AG08395 (cell line): ENCODE data around the gene ZNF227.
"Not testable (repeated sequence)": the region's sequence is repeated elsewhere in the genome, so short reads cannot be mapped to it uniquely, and the experiment has no call there.

Source experiments
- DNase-seq: peaks from one replicate; pipeline ENCODE4 v3.0.0; 2012; ENCODE audit warnings: mixed read lengths, low spot score

Gene ZNF227

DNA sequence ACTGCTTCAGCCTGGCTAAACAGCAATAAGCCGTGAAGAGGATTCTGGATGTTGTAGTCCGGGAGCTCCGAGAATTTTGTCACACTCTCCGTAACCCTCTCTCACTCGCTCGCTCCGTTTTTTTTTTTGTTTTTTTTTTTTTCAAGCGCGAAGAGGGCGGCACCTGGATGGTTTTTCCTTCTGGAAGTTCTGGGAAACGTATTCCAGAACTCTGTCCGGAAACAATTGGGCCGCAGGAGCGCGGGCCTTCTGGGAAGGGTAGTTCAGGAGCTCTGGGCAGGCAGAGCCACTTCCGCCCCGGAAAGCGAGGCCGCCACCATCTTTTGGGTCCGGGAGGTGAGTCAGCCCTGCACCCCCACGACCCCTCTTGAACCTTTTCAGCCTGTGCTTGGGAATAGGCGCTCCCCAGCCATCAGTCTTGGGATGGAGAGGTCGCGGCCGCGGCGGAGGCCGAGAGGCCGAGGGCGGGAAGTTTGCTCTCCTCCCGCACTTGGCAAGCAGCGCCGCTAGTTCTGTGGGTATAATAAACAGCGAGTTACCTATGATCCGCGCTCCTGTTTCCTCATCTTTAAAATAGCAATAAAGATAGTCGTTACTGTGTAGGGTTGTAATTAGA is at the start of gene ZNF227:
Gene ZNF227 (plus strand): TSS at position 283 of the 616 bp plus-strand sequence. CDS start 5,261 bp downstream, outside the sequence.
- peak; percentile 89 for DNase-seq

DNA sequence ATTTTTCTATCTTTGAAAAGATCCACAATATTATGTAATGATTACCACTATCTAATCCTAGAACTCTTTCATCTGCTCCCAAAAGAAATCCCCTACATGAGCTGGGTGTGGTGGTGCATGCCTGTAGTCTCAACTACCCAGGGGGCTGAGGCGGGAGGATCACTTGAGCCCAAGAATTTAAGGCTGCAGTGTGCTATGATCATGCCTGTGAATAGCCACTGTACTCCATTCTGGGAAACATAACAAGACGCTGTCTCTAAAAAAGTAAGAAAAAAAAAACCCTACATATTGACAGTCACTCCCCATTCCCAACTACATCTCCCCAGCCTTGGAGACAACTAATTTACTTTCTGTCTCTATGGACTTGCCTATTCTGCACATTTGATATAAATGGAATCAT is 48.5 kb upstream of the ZNF227 start:
- DNase-seq: no peak

DNA sequence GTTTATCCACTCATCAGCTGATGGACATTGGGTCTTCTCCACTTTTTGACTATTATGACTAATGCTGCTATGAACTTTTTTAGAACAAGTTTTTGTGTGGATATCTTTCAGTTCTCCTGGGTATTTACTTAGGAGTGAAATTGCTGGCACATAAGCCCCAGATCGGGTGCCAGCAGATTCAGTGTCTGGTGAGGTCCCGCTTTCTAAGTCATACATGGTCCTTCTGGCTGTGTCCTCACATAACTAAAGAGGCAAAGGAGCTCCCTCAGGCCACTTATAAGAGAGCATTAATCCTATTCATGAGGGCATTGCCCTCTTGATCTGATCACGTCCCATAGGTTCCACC is 48.0 kb upstream of the ZNF227 start:
- DNase-seq: no peak

DNA sequence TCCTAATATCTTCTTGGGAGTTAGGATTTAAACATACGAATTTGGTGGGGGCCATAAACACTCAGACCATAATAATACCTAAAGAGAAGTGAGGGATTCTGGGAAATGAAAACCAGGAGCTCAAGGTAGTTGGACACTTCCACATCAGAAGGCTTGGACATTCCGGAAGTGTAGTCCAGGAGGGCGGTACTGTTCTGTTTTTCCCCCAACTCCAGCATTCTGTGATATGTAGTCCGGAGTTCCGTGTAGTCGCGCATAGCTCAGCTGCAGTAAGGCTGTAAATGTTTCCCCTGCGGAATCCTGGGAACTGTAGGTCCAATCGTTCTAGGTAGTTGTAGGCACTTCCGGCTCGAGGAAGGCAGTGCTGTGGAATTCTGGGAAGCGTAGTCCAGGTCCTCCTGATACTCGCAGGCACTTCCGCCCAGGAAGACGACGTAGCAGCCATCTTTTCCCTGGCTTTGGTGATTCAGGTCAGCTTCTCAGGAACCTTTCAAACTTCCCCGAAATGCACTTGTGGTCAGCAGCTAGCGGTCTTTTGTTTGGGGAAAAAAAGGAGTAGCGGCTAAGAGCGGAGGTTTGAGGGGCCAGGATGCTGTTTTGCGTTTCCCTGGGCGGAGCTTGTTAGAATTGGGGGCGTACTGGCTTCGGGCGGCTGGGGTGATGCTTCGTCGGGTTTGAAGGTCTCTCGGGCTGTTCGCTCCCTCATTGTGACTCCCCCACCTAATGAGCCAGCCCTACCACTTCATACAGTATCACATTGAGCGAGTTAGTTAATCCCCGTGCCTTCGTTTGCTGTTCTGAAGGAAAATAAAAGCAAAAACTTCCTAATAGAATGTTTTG is 47.4 kb upstream of the ZNF227 start, which contains the start of gene ZNF226:
Gene ZNF226 (plus strand): TSS at position 428 of the 840 bp plus-strand sequence. CDS start 4,981 bp downstream, outside the sequence.
- DNase-seq: peak; percentile 97

DNA sequence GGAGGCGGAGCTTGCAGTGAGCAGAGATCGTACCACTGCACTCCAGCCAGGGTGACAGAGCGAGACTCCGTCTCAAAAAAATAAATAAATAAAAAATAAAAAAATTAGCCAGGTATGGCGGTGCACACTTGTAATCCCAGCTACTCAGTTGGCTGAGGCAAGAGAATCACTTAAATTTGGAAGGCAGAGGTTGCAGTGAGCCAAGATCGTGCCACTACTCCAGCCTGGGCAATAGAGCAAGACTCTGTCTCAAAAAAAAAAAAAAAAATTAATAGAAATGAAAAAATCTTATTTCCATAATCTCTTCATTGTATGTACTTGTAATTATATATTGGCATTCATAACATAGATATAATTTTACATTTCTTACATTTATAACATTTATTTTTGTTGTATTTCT is 41.7 kb upstream of the ZNF227 start:
- not testable (repeated sequence) for DNase-seq

DNA sequence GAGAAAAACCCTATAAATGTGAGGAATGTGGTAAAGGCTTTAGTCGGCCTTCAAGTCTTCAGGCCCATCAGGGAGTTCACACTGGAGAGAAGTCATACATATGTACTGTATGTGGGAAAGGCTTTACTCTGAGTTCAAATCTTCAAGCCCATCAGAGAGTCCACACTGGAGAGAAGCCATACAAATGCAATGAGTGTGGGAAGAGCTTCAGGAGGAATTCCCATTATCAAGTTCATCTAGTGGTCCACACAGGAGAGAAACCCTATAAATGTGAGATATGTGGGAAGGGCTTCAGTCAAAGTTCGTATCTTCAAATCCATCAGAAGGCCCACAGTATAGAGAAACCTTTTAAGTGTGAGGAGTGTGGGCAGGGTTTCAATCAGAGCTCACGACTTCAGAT is 35.7 kb upstream of the ZNF227 start:
- DNase-seq: no peak

DNA sequence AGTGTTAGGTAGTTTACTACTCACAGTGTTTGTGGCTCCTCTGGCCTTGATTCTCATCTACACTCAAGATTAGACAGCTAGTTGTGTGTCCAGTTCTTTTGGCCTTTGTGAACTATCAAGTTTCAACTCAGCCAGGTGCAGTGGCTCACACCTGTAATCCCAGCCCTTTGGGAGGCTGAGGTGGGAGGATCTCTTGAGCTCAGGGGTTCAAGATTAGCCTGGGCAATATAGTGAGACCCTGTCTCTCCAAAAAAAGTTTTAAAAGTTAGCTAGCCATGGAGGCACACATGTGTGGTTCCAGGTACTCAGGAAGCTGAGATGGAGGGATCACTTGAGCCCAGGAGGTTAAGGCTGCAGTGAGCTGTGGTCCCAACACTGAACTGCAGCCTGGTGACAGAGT is 31.4 kb upstream of the ZNF227 start:
- no peak for DNase-seq

DNA sequence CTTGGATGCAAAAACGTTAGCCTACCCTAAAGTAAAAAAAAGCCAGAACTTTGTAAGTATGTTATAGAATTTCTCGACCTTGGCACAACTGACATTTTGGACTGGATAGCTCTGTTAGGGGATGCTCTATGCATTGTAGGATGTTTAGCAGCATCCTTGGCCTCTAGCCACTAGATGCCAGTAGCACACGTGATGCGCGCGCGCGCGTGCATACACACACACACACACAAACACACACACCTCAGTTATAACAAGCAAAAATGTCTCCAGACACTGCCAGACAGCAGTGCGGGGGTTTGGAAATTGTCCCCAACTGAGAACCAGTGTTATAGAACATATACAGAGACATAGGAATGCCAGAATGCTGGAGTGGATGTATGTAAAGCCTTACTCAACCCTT is 30.2 kb upstream of the ZNF227 start:
- no peak for DNase-seq

DNA sequence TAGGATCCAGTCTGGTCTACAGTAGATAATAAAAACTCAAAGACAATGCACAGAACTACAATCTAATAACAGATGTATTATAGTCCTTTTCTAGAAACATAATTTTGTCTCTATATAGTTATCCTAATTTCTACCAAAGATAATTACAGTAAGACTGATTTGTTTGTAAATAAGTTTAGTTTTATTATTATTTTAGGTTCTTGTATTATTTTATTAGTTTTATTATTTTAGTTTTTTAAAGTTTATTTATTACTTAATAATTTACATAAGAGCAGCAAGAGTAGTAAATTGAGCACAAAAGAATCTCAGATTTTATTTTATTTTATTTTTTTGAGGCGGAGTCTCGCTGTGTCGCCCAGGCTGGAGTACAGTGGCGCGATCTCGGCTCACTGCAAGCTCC is 22.3 kb upstream of the ZNF227 start:
- no peak for DNase-seq

DNA sequence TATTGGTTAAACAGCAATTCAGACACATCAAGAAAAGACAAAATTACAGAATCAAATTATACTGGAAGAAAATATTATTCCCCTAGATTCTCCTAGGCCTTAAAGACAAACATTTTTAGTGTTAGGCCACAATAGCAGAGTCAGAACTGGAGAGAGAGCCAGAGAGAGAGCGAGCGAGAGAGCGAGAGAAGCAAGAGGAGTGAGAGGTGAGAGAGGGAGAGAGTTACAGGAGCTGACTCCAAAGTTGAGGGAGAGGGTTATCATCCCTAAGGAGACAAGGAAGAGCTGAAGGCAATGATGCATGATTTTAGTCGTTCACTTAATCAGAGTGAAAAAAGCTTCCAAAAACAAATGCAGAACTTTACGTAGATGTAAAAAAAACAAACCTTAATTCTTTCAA is 20.2 kb upstream of the ZNF227 start:
- no peak for DNase-seq

DNA sequence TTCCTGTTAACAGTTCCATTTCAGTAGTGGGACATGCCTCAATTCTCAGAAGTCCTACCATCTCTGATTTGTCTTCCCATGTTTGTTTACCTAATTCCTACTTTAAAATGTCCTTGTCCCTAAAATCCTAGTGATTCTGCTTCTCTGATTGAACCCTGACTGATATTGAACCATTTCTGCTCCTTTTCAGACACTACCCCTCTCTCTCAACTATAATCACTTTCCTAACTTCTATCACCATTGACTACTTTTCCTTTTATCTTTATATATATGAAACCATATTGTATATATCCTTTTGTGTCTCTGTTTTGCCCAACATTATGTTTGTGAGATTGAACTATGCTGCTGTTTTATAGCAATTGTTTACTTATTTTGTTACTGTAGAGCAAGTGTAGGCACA is 15.6 kb upstream of the ZNF227 start:
- no peak for DNase-seq

DNA sequence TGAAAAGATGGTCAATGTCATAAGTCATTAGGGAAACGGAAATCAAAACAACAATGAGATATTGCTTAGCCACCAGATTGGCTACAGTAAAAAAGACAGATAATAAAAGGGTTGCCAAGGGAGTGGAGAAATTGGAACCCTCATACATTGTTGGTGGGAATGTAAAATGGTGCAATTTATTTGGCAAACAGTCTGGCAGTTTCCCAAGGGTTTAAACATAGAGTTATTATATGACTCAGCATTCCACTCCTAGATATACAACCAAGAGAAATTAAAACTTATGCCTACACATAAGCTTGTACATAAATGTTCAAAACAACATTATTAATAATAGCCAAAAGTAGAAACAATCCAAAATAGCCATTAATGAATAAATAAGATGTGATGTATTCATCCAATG is 9.9 kb upstream of the ZNF227 start:
- DNase-seq: no peak

DNA sequence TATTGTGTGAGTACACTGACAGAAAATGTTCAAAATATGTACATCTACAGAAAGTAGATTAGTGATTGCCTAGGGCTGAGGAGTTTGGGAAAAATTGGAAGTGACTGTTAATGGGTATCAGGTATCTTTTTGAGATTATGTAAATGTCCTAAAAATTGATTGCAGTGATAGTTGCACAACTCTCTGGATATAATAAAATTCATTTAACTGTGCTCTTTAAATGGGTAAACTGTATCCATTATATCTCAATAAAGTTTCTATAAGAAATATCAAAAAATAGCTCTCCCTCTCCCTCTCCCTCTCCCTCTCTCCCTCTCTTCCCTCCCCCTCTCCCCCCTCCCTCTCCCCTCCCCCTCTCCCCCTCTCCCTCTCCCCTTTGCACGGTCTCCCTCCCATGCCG is 9.4 kb upstream of the ZNF227 start:
- DNase-seq: no peak

DNA sequence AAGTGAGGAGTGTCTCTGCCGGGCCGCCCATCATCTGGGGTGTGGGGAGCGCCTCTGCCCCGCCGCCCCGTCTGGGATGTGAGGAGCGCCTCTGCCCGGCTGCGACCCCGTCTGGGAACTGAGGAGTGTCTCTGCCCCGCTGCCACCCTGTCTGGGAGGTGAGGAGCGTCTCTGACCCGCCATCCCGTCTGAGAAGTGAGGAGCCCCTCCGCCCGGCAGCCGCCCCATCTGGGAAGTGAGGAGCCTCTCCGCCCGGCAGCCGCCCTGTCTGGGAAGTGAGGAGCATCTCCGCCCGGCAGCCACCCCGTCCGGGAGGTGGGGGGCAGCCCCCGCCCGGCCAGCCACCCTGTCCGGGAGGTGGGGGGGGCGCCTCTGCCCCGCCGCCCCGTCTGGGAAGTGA is 8.5 kb upstream of the ZNF227 start:
- not testable (repeated sequence) for DNase-seq

DNA sequence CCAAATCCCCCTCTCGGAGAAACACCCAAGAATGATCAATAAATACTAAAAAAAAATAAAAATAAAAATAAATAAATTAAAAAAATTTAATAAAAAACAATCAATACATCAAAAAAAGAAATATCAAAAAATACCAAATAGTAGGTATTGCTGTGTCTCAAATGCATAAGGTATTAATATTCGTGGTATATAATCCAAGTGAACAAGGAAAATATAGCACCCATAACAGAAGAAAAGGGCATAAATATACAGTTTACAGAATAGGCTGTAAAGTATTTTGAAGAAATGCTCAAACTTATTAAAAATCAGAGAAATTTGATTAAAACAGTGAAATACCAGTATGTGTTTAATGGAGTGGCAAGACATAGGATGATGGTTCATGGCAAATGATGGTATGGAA is 7.6 kb upstream of the ZNF227 start:
- DNase-seq: no peak

DNA sequence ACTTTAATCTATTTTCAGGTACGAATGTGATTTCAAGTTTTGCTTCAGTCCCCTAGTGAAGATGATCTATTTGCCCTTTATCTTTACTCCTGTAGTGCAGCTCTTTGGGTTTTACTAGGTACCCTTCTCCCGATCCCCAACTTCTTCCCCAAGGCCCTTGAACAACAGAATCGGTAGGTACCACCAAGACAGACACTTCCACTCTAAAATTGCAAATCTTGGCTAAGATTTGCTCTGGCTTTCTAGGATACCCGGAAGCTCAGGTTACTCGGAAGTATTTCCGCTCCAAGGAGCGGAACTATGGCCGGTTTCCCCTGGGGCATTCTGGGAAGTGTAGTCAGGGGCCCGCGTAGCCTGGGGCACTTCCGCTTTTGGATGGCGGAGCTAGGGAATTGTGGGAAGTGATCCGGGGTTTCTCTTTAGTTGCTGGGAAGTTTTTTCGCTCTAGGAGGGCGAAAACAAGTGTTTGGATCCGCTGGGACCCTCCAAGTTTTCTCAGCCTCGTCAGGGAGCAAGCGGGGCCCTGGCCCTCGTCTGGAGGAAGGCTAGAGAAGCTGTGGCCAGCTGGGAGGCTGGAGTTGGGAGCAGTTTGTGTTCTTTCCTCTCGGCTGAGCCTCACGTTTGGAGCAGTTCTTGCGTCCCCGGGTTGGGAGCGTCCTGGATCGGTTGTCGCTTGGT is 5.1 kb upstream of the ZNF227 start:
- peak; percentile 92 for DNase-seq

DNA sequence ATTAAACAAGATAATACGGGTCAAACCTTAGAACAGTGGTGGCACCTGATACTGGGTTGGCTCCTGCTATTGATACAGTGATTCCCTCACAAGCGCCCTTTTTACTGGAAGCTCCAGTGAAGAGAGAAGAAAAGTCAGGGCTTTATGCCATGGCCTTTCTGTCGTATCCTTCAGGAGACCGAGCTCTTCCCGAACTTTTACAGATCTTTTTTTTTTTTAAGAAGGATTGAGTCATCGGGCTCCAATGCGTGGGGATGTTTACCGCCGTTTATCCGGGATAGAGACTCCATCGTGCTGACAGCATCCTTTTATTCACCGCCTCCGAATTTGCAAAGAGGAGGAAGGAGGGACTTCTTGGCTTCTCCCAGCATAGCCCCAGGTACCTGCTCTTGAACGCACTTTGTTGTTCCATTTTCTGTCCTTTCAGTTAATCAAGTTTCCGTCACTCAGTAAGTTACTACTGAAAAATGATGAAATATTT is 574 bp downstream of the ZNF227 start:
- peak; percentile 25 for DNase-seq

DNA sequence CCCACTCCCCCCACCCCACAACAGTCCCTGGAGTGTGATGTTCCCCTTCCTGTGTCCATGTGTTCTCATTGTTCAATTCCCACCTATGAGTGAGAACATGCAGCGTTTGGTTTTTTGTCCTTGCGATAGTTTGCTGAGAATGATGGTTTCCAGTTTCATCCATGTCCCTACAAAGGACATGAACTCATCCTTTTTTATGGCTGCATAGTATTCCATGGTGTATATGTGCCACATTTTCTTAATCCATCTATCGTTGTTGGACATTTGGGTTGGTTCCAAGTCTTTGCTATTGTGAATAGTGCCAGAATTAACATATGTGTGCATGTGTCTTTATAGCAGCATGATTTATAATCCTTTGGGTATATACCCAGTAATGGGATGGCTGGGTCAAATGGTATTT is 7.6 kb downstream of the ZNF227 start:
- not testable (repeated sequence) for DNase-seq

DNA sequence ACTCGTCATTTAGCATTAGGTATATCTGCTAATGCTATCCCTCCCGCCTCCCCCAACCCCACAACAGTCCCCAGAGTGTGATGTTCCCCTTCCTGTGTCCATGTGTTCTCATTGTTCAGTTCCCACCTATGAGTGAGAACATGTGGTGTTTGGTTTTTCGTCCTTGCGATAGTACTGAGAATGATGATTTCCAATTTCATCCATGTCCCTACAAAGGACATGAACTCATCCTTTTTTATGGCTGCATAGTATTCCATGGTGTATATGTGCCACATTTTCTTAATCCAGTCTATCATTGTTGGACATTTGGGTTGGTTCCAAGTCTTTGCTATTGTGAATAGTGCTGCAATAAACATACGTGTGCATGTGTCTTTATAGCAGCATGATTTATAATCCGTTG is 8.4 kb downstream of the ZNF227 start:
- not testable (repeated sequence) for DNase-seq

DNA sequence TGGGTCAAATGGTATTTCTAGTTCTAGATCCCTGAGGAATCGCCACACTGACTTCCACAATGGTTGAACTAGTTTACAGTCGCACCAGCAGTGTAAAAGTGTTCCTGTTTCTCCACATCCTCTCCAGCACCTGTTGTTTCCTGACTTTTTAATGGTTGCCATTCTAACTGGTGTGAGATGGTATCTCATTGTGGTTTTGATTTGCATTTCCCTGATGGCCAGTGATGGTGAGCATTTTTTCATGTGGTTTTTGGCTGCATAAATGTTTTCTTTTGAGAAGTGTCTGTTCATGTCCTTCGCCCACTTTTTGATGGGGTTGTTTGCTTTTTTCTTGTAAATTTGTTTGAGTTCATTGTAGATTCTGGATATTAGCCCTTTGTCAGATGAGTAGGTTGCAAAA is 9.0 kb downstream of the ZNF227 start:
- DNase-seq: not testable (repeated sequence)

DNA sequence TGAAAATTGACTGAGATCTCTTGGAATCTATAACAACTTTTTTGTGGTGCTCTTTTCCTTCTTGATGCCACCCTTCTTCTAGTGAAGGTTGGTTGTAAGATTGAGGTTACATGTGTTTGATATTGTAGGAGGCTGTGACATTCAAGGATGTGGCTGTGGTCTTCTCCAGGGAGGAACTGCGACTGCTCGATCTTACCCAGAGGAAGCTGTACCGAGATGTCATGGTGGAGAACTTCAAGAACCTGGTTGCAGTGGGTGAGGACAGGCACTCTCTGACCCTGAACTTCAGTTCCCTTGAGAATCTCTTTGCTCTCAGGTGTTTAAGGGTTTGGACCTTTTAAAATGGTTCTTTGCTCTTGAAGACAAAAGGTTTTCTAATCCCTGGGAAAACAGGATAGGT is 16.0 kb downstream of the ZNF227 start:
- no peak for DNase-seq

DNA sequence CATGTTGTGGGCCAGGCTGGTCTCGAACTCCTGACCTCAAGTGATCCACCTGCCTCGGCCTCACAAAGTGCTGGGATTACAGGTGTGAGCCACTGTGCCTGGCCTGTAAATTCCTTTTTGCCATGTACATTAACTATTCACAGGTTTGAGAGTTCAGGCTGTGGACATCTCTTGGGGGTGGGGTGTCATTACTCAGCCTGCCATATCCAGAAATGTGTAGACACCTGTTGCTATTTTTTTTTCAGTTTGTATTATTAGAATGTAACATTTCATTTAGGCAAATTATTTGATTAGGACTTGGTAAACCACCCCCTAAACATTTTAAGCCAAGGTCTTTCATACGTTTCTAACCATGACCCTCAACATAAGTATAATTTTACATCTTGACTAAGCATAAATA is 20.5 kb downstream of the ZNF227 start:
- no peak for DNase-seq

DNA sequence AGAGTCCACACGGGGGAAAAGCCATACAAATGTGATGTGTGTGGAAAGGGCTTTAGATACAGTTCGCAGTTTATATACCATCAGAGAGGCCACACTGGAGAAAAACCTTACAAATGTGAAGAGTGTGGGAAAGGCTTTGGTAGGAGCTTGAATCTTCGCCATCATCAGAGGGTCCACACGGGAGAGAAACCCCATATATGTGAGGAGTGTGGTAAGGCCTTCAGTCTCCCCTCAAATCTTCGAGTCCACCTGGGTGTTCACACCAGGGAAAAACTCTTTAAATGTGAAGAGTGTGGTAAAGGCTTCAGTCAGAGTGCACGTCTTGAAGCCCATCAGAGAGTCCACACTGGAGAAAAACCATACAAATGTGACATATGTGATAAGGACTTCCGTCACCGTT is 24.1 kb downstream of the ZNF227 start:
- no peak for DNase-seq
